Retina (tissue), 1 donor: Measurements from ENCODE around the gene SP2.
A peak's percentile ranks its signal among the peaks of the same experiment; 100 is the strongest.

Source experiments
- DNase-seq: peaks from one replicate; pipeline ENCODE4 v3.0.0-alpha.2; 2016

SP2 gene

DNA sequence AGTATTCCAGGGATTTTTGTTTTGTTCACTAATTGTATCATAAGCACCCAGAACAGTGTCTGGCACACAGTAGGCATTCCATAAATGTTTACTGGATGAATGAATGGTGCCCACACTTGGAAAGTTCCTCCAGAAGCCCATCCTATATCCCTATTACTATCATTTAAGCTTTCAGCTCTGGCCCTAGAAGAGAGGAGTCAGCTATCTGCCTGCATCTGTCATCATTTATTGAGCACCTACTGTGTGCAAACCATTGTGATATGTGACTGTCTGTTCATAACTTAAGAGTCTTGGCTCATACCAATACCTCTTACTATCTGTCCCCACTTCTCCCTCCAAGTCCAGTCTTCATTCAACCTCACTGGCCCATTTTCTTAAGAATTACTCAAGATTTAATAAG is 25.0 kb upstream of the SP2 start:
- no peak for DNase-seq

DNA sequence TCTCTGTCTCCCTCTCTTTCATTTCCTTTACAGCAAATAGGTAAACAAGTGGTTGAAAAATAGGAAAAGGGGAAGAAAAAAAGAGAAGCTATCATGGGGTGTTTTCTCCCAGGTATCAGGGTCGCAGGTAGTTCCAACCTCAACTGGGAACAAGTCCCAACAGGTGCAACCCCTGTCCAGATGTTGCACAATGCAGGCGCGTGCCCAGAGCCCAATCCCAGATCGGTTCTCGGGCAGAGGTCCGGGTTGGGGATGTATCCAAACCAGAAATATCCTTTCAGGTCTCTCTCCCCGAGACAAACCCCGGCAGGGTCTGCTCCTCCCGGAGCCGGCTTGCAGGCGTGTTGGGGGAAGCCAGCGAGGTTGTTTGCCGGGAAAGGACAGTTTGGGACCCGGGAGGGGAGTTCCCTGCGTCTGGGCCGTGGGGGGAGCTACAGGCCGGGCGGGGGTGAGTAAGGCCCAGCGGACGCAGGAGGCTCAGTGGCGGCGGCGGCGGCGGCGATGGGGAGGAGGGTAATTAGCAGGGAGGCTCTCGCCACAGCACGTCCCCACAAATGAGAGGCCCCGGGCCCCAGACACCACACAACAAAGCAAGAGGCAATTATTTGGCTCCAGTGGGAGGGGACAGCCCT is 23.9 kb upstream of the SP2 start:
- DNase-seq = peak; percentile 62

DNA sequence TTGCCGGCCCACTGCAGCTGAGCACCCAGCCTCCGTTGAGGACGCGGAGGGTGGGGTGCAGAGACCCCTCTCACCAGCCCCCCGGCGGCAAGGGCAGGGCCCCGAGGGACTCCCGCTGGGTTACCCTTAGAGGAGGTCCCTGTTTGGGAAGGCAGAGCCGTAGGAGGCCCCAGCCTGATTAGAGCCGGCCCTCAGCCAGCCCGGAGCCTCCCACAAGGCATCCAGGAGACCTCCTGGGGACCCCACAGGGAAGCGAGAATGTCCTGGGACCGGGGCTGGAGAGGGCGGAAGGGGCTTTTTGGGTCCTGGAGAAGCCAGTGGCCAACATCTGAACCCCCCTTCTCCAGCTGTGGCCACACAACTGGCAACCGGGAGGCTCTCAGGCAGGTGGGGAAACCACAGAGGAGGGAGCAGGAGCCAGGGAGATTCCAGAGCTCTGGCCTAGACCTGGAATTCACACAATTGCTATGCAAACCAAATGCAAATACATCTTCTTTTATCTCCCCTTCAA is 23.3 kb upstream of the SP2 start:
- DNase-seq = no peak

DNA sequence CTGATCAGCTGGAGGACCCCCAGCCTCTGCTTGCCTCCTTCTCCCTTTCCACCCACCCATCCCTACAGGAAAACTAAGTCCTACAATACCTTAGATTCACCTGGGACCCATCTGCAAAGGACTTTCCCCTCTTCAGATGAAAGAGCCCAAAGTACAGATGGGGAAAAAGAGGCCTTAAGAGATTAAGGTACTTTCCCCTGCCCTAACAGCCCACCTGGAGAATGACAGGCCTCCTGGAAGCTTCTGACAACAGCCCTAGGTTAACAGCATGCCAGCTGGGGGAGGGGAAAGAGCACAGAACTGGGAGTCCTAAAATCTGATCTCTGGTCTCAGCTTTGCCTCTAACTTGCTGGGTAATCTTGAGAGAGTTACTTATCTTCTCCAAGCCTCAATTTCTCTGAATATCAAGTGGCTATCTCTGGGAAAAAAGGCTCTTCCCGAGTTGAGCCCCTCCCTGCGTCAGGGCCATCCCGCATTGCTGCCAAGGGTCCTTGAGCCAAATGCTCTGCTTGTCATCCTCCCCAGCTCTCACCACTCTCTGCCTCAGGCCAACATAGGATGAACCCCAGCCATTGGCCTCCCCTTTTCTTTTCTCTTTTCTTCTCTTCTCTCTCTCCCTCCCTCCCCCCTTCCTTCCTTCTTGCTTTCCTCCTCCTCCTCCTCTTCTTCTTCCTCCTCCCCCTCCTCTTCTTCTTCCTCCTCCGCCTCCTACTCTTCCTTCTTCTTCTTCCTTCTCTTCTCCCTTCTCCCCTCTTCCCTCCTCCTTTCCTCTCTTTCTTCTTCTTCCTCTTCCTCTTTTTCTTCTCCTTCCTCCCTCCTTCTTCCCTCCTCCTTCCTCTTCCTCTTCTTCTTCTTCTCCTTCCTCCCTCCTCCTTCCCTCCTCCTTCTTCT is 22.6 kb upstream of the SP2 start:
- DNase-seq = no peak

DNA sequence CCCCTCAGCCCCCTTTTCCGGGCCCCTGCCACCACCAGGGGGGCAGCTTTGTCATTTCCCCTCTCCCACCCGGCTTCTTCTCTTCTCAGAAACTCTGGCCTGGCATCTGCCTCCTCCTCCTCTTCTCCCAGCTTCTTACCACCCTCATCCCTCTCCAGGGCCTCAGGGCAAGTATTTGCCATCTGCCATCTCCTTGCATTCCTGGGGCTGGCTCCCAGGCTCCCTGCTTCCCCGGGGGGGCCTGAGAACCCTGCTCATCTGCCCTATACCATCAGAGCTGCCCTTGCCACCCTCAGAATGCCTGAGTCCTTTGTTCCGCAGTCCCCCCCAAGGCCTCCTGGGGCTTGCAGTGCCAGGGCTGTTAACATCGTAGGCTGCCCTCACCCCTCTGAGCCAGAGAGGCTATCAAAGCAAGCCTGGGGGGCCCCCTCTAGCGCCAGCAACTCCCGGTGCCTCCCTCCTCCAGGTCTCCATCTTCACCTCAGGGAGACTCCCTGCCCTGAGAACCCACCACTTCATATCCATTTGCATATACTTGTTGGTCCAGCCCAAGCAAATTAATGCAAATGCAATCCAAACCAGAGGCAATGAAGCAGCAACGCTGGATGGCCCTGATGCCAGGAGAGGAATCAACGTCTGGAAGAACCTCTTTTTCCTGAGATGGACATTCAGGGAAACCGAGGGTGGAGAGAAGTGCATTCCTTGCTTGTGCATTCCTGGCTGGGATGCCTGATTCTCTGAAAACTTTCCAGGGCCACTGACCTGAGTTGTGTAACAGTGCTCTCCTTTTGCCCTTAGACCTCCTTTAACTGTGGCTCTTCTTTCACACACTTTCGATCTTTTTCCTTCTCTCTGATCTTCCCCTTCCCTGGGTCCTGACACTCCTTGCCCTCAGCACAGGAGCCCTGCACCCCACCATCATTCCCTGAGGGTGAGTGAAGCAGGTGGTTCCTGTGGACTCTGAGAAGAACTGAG is 20.7 kb upstream of the SP2 start:
- no peak for DNase-seq

DNA sequence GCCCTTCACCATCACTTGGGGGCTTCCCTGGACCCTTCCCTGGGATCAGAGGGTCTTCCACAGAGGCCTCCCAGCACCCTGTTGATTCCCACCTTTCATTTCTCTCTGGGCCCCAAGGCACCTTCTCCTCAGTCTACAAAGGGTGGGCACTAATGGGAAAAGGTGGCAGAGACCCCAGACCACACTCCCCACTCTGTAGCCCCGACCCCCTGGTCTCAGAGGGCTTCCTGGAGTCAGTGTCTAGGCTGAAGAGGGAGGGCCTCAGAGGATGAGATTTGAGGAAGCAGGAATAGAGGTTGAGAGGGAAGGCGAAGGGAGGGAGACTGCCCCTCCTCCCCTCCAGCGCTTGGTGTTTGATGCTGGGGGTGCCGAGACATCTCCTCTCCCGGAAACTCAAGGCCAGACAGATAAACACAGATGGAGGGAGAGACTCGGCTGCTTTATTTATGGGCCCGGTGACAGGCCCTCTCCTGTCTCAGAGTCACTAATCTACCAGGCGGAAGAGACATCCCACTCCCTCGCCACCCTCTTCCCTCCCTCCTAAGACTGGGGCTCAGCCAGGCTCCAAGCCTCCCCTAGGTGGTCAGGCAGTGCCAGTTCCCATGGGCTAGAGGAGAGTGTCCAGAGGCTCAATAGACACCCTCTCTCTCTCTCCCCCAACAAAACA is 18.5 kb upstream of the SP2 start:
- no peak for DNase-seq

DNA sequence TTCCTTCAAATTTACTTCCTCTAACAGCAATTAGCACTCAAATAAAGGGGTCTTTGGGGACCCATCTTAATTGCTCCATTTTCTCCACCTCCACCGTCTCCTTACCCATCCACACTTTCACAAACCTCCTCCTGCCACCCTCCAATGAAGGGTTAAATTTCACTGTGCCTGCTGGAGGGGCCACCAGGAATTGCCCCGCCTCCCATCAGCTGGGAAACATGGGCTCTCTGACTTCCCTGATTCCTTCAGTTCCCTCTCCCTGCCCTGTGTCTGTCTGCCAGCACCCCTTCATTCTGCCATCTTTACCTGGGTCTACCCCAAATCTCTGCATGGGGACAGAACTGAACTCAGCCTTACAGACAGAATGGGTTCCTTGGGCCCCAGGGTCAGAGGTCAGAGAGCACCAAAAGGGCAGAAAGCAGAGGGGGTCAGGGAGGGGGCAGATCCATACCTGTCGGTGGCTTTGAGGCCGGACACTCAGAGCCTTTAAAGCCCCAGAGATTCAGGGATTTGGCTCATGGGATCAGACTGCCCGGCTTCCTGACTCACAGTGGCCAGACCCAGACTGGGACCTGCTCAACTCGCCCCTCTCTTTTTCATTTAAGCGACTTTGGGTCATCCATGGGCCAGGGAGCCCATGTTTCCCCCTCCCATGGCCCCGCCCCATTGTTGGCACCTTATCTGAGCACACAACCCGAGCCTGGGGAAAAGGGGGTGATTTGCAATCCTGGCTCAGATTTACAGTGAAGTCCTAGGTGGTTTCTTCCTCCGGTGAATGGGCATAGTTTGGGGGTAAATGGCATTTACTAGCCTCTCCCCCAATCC is 17.6 kb upstream of the SP2 start:
- no peak for DNase-seq

DNA sequence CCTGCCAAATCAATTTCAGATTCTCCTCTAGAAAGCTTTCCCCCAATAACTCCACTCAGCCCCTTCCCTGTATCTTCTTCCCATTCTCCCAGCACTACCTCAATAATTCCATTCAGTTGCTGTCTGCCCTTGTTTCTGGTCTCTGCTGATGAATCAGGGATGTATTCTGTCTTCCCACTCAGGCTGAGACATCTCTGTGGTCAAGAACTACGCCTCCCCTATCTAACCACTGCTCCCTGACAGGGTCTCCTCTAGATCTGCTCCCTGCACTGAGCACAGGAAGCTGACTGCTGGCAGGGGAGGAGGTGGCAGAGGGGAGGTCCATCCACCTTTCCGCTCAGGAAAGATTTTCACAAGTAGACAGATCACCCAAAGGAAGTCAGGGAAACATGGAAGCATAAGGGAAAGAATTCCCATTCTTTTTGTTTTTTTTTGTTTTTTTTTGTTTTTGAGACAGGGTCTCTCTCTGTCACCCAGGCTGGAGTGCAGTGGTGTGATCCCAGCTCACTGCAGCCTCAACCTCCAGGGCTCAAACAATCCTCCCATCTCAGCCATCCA is 16.9 kb upstream of the SP2 start:
- no peak for DNase-seq

DNA sequence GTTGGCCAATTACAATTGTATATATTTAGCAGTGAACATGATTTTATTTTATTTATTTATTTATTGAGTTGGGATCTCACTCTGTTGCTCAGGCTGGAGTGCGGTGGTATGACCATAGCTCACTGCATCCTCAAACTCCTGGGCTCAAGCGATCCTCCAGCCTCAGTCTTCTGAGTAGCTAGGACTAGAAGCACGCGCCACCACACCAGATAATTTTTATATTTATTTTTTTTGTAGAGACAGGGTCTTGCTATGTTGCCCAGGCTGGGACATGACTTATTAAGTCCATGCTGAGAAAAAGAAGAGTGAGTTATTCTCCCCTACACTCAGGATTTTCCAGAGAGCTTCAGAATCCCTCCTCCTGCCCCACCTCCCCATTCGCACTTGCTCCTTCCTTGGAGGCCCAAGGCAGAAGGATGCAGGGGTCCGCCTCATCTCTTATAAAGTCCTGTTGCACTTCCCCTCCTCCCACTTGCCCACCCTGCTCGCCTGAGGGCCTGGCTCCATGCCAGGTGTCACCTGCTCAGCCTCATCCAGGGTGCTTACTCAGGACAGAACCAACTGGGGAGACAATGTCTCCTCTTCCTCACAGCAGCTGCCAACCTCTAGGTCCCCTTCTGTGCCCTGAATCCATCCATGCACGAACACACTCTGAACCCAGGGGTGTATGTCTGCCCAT is 16.1 kb upstream of the SP2 start:
- no peak for DNase-seq

DNA sequence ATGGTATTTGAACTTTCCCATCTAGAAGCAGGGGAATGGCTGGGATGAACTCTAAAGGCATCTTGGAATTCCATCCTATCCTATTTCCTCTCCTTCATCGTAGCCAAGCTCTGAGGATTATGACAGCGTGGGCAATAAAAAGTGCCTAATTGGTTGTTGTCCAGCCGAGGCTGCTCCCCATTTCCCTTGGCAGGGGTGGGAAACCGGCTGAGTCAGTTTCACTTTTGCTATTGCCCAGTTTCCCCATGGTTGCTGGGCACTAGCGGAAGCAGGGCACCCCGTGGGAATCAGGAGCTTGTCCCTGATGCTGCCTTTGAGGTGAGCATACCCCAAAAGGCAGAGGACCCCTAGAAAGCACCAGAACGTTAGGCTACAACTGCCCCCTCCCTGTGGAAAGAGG is 13.8 kb upstream of the SP2 start:
- no peak for DNase-seq

DNA sequence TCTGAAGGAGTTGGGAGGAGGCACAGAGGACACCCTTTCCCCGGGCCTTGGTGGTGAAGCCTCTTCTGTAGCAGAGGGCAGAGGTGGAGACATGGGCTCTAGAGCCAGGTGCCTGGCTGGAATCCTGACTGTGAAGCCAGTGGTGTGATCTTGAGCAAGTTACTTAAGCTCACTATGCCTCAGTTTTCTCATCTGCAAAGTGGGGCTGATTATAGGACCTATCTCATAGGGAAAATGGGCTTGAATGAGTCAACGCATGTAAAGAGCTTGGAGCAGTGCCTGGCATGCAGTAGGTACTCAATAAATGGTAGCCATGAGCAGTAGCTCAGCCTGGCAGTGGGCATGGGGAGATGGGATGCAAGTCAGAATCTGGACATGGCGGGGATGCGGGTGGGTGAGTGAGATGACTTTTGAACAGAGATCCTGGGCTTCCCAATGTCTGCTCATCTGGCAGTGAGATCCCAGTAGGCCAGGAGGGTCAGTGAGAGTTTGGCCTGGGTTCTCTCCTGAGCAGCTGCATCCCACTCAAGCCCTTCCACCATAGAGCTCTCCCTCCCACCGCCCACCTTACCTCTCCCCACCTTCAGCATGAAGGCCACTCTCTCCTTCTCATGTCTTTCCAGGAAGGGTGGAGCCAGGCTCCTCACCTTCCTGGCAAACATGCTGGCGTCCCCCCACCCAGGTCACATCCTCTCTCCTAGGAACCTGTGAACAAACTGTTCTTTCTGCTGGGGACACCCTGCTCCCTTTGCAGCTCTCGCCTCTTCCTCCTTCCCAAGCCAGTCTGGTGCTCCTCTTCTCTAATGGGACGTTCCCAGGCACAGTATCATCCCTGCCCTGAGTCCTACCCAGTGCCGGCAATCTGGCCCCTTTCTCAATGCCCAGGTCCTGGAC is 13.1 kb upstream of the SP2 start:
- no peak for DNase-seq

DNA sequence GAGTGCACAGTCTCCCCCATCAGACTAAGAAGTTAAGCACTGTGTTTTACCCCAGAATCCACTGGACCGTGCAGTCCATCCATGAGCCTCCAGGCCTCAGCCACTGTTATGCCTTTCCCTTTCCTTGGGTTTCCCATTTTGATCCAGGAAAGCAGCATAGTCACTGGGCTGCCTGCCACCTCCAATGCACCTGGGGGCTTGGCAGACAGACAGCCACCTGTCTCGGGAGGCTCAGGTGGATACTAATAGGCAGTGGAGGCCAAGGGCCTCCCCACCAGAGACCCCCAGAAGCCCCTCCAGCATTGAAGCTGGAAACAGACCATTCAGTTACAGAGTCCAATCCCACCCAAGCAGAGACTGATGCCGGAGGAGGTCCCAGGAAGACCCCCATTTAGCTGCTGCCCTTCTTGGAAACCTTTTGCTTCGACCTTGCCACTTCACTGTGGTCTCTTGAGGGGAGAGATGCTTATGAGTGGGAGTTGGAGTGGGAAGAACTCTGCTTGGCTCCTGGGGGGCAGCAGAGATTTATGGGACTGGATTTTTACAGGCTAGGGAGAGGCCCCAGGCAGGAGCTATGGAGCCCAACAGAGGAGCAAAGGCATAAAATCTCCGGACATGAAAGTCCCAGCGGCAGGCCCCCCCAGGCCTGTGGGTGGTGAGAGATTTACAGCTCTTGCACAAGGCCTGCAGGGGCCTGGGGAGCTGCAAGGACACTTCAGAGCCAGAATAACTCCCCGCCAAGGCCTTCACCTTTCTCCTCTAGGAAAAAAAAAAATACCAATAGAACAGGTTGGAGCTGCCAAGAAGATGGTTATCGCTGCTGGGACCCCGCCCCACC is 12.2 kb upstream of the SP2 start:
- DNase-seq = no peak

DNA sequence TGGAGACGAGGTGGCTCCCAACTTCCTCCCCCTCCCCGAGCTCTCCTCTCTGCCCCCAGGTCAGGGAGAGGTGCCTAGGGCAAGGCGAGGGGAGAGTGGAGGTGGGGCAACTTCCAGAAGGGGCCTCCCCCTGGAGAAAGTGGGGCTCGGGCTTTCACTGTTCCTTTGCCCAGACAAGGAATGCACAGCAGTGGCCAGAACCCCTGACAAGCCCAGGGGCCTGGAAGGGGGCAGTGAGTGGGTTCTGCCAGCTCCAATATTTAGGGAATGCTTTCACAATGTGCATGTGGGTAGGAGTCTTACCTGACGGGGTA is 11.7 kb upstream of the SP2 start:
- DNase-seq = no peak

DNA sequence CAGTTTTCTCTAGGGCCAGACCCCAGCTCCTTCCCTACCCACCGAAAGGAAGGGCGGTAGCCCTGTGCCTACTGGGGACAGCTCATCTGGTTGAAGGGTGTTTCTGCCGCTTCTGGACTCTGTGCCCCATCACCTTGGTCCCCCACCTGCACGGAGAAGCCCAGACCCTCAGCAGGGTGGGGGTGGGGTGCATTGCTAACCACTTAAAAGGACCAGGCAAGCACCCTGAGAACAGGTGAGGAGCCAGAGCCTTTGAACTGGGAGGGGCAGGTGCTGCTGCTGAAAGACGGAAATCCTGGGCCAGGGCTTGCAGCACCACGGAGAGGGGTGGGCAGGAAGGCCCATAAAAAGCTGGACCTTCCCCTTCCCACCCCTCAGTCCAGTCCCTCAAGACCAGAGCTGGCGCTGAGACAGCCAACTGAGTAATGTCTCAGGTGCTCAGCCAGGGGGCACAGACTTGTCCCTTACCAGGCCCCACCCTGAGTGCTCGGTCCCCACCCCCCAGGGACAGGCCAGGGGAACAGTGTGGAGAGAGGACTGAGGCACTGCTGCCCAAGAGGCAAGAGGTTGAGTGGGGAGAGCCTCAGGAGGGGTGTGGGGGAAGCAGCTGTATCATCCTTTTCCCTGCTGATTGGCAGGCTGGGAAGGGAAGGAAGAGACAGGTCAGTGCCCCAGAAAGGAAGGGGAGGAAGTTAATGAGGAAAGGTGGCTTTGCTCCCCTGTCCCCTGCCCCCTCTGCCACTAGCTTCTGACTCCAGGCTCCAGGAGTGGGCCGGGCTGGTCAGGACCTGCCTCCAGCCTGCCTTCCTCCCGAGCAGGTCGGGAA is 10.9 kb upstream of the SP2 start:
- DNase-seq = no peak

DNA sequence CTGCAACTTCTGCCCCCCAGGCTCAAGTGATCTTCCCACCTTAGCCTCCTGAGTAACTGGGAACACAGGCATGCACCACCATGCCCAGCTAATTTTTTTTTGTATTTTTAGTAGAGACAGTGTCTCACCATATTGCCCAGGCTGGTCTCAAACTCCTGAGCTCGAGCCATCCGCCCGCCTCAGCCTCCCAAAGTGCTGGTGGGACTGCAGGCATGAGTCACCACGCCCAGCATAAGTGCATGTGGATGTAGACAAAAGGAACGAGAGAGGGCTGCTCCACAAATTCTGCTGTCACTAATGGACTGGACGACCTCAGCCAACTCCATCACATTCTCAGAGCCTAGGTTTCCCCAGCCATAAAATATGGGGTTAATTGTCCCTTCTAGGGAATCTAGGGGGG is 7.7 kb upstream of the SP2 start:
- DNase-seq = no peak

DNA sequence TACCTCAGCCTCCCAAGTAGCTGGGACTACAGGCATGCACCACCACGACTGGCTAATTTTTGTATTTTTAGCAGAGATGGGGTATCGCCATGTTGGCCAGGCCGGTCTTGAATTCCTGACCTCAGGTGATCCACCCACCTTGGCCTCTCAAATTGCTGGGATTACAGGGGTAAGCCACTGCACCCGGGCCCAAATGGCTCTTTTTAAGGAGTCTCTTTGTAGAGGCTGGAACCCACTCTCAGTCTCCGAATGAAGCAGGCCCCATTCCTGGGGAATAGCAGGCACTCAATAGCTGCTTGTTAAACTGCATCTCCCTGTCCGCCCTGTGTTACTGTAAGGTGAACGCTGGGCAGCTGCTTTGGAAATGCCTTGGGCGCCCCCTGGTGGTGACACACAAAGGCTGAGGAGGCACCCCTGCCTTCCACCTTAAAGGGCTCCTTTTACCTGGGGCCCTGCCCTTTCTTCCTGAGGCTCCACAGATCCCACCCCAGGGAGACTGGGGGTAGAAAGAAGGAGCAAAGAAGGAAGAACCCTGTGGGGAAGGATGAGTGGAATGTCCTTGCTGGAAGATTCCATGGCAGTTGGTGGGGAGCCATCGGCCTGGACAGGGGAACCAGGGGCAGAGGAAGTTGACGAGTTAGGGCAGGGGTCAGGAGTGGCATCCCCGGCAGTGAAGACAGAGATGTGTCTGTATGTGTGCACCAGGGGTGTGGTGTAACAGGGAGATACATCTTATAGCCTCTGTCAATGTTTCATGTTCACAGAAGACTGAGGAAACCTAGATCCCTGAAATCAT is 6.1 kb upstream of the SP2 start:
- peak; percentile 86 for DNase-seq

DNA sequence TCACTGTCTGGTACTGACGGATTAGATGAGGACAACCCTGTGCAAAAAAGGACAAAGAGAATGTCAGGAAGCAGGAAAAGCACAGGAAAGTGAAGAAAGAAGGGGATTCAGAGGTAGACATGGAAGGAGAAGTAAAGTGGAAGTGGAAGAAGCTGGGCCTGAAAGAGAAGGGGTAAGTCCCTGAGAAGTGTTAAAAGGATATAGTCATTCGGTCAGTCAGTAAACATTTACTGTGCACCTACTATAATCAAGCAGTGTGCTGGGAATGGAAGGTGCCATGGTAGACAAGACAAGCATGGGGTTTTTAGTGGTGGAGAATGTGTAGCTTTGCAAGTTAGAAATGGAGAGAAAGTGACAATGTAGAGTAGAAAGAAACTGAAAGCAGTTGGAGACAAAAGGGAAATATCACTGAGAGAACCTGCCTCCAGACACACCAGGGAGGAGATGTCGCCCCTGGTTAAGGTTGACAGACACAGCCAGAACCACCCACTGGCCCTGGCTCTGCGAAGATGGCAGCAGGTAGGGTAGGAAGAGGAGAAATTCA is 4.4 kb upstream of the SP2 start:
- DNase-seq = no peak
